Natural killer cell (primary cell): ENCODE results near the gene DDX18. TPM values are rescaled to one million over a fixed set of nuclear protein-coding genes. Genes with fewer than 3 reads are reported as not detected.

Experiments
- ATAC-seq, 3 donors: fragments of 150-1000 bp in 2 of 3; fragments of 200-7000 bp in 1 of 3; cut with Tn5 transposase; 1 replicate in 1 of 3; 2 replicates in 2 of 3; pipeline ENCODE4 v1.10.0; 2021; ENCODE audit warnings: mild to moderate bottlenecking in 2 of 3, moderate library complexity in 2 of 3
- DNase-seq, 2 donors: peaks; one replicate each; pipeline versions ENCODE4 v3.0.0 to v3.0.0-alpha.2; 2013 to 2021; ENCODE audit warnings: mixed read lengths in 1 of 2
- H3K27ac ChIP-seq: one replicate; pipeline ENCODE4 v1.5.1; 2013; ENCODE audit warnings: mild to moderate bottlenecking, low read length
- H3K27me3 ChIP-seq: one replicate; pipeline ENCODE4 v1.6.1; 2013; ENCODE audit warnings: low read length; ENCODE audit not compliant: control insufficient read depth, insufficient read depth
- H3K36me3 ChIP-seq: one replicate; pipeline ENCODE4 v1.6.1; 2013; ENCODE audit warnings: low read length; ENCODE audit not compliant: control insufficient read depth, insufficient read depth
- H3K4me1 ChIP-seq: one replicate; pipeline ENCODE4 v1.6.1; 2013; ENCODE audit warnings: low read length; ENCODE audit not compliant: control insufficient read depth, insufficient read depth
- H3K4me3 ChIP-seq: one replicate; pipeline ENCODE4 v1.5.1; 2013; ENCODE audit warnings: low read length
- H3K9me3 ChIP-seq: one replicate; pipeline ENCODE4 v1.6.1; 2013; ENCODE audit warnings: low read length; ENCODE audit not compliant: control insufficient read depth, insufficient read depth
- H3K27ac Mint-ChIP-seq, 2 donors: one replicate each; pipeline ENCODE4 v1.8.0; 2022; ENCODE audit warnings: mild to moderate bottlenecking in 2 of 2, mixed read lengths in 2 of 2, moderate library complexity in 1 of 2
- H3K27me3 Mint-ChIP-seq, 2 donors: one replicate each; pipeline ENCODE4 v1.8.0; 2022; ENCODE audit warnings: low read depth in 2 of 2, mixed read lengths in 2 of 2
- H3K36me3 Mint-ChIP-seq: one replicate; pipeline ENCODE4 v1.8.0; 2022; ENCODE audit warnings: mixed read lengths
- H3K4me1 Mint-ChIP-seq, 2 donors: one replicate each; pipeline ENCODE4 v1.8.0; 2022; ENCODE audit warnings: mixed read lengths in 2 of 2
- H3K4me3 Mint-ChIP-seq: one replicate; pipeline ENCODE4 v1.8.0; 2022; ENCODE audit warnings: mild to moderate bottlenecking, moderate library complexity, mixed read lengths
- H3K9me3 Mint-ChIP-seq, 2 donors: one replicate each; pipeline ENCODE4 v1.8.0; 2022; ENCODE audit warnings: mixed read lengths in 2 of 2
- WGBS: methylation state at CpG from one replicate; pipeline ENCODE4 v1.1.7; 2013; ENCODE audit warnings: missing lambda C conversion rate; ENCODE audit not compliant: insufficient coverage; 5-methylcytosine and 5-hydroxymethylcytosine counted together
- intact Hi-C: fragments of 100-400 bp; cut with micrococcal nuclease; formaldehyde crosslinking; loops from one replicate; pipeline ENCODE4 v1.14.2; 2022
- total RNA-seq, 4 donors: library from RNA; stranded (reverse); fragments of 120-200 nt in 1 of 4; gene quantifications; one replicate each; pipeline versions ENCODE4 v1.2.3 to v1.2.4, GENCODE V29; 2013 to 2022
- TF ChIP-seq, protein P1 (sequence below): fragments of 200-600 bp; IDR thresholded peaks from one replicate; pipeline ENCODE4 v1.8.0; 2022; ENCODE audit warnings: antibody characterized with exemption

The DDX18 gene
- total RNA-seq, 3 donors from 2014 or later (not counting 1 experiment from before 2014, with no cell fraction given): 65.2 to 68.6 (median 67.8) TPM

DNA sequence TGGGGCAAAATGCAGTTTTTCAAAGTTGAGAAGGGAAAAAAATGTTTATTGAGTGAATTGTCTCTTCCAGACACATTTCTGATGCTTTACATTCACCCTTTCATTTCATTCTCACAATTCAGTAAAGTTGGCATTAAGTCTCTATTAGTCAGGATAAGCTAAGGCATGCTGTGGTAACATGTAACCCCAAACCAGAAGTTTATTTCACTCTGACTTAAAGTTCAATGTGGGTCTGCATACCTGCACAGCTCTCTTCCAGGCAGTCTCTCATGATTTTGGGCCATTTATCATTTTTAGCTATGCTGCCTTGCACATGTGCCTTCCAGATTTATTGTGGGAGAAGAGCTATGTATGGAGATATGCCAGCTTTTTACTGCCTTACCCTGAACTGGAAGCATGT, 48.0 kb downstream of the DDX18 start:
- Histone ChIP-seq H3K4me1 (no peaks in the 10 kb centered on the region), H3K27ac (no peak overlapping the region), H3K9me3 (no peaks in the 10 kb centered on the region), H3K27me3 (peaks cover 2% of the 10 kb centered on the region), H3K4me3 (no peak overlapping the region), H3K36me3 (no peaks in the 10 kb centered on the region)
- Mint-ChIP-seq H3K4me1 (no peaks in the 10 kb centered on the region), H3K4me3 (no peak overlapping the region), H3K9me3 (no peaks in the 10 kb centered on the region), H3K27me3 (peaks cover 16 to 38% of the 10 kb centered on the region in 2 donors), H3K27ac (no peak overlapping the region), H3K36me3 (no peaks in the 10 kb centered on the region)
- ATAC-seq: no peak
- intact Hi-C loops: no loop called here
- TF ChIP-seq, protein P1, sequence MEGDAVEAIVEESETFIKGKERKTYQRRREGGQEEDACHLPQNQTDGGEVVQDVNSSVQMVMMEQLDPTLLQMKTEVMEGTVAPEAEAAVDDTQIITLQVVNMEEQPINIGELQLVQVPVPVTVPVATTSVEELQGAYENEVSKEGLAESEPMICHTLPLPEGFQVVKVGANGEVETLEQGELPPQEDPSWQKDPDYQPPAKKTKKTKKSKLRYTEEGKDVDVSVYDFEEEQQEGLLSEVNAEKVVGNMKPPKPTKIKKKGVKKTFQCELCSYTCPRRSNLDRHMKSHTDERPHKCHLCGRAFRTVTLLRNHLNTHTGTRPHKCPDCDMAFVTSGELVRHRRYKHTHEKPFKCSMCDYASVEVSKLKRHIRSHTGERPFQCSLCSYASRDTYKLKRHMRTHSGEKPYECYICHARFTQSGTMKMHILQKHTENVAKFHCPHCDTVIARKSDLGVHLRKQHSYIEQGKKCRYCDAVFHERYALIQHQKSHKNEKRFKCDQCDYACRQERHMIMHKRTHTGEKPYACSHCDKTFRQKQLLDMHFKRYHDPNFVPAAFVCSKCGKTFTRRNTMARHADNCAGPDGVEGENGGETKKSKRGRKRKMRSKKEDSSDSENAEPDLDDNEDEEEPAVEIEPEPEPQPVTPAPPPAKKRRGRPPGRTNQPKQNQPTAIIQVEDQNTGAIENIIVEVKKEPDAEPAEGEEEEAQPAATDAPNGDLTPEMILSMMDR: no peak
- DNase-seq: no peak

DNA sequence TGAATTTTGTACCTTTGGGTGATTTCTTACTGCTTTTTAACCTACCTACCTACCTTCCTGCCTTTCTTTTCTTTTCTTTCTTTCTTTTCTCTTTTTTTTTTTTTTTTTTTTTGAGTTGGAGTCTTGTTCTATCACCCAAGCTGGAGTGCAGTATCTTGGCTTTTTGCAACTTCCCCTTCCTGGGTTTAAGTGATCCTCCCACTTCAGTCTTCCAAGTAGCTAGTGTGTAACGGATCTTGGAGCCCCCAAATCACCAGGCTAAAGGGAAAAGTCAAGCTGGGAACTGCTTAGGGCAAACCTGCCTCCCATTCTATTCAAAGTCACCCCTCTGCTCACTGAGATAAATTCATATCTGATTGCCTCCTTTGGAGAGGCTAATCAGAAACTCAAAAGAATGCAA, 61.3 kb downstream of the DDX18 start:
- 44% methylated on average over 1 of the region's 1 CpG for WGBS
- Mint-ChIP-seq H3K36me3 (no peaks in the 10 kb centered on the region), H3K27me3 (peaks cover 29 to 43% of the 10 kb centered on the region in 2 donors), H3K4me3 (no peak overlapping the region), H3K9me3 (no peaks in the 10 kb centered on the region), H3K4me1 (no peaks in the 10 kb centered on the region), H3K27ac (no peak overlapping the region)
- Histone ChIP-seq H3K4me1 (no peaks in the 10 kb centered on the region), H3K9me3 (peaks cover 3% of the 10 kb centered on the region), H3K4me3 (no peak overlapping the region), H3K27me3 (peaks cover 2% of the 10 kb centered on the region), H3K36me3 (no peaks in the 10 kb centered on the region), H3K27ac (no peak overlapping the region)
- ATAC-seq: no peak
- intact Hi-C loops: no loop called here
- no peak for DNase-seq
- TF ChIP-seq, protein P1: no peak

DNA sequence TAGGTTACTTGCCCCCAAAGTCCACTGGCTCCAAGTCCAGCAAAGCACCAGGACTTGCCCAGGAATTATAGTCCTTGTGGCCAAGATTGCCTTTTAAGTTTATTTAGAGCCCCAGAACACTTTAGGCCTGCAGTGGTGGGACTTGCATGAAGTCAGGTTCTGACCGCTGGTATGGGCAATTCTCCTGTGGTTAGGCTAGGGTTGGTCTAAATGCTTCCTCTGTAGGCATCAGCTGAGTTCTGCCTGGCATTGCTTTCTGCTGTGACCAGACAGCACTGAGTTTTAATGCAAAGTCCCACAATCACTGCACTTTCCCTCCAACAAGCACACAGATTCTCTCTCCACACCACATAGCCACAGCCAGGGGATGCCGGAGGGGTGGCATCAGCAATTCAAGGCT, 64.5 kb downstream of the DDX18 start:
- TF ChIP-seq, protein P1: no peak
- Histone ChIP-seq H3K27ac (no peak overlapping the region), H3K9me3 (peaks cover 3% of the 10 kb centered on the region), H3K27me3 (peaks cover 2% of the 10 kb centered on the region), H3K36me3 (no peaks in the 10 kb centered on the region), H3K4me1 (no peaks in the 10 kb centered on the region), H3K4me3 (no peak overlapping the region)
- no peak for DNase-seq
- Mint-ChIP-seq H3K27me3 (peaks cover 24 to 39% of the 10 kb centered on the region in 2 donors), H3K27ac (no peak overlapping the region), H3K4me1 (no peaks in the 10 kb centered on the region), H3K4me3 (no peak overlapping the region), H3K36me3 (peaks cover 1% of the 10 kb centered on the region), H3K9me3 (no peaks in the 10 kb centered on the region)
- intact Hi-C loops: no loop called here
- no peak for ATAC-seq
- 93% methylated on average over 2 of the region's 2 CpGs for WGBS

Other genes starting within 250 kb of the DDX18 start
- gene CCDC93, start 199.4 kb downstream of the DDX18 start, total RNA-seq: 10 to 100 TPM; 58.6 to 68.6 (median 67.4) TPM